Endothelial cell of umbilical vein (primary cell): Measurements from ENCODE around the gene ITGB3BP.

Source experiments
- EZH2 ChIP-seq: IDR thresholded peaks from 2 replicates; pipeline ENCODE4 v1.6.1; 2012; ENCODE audit warnings: borderline replicate concordance, low read depth, mild to moderate bottlenecking, moderate library complexity, low read length, inconsistent platforms; ENCODE audit not compliant: severe bottlenecking
- JUN ChIP-seq: IDR thresholded peaks from 2 replicates; pipeline ENCODE4 v1.6.1; 2011; ENCODE audit warnings: borderline replicate concordance, low read depth; ENCODE audit not compliant: insufficient read length, insufficient read depth
- MYC ChIP-seq: IDR thresholded peaks from one replicate; pipeline ENCODE4 v1.6.1; 2011; ENCODE audit warnings: mild to moderate bottlenecking, low read depth, low read length
- POLR2A ChIP-seq: IDR thresholded peaks from 2 replicates; pipeline ENCODE4 v1.6.1; 2012; ENCODE audit warnings: low read depth, mild to moderate bottlenecking, control low read depth, low read length
- POLR2AphosphoS5 ChIP-seq: IDR thresholded peaks from 2 replicates; pipeline ENCODE4 v1.6.1; 2012; ENCODE audit warnings: low read depth, mild to moderate bottlenecking, control low read depth, low read length, moderate library complexity; ENCODE audit not compliant: insufficient read depth
- TF ChIP-seq, protein P1 (sequence below), 2 donors: IDR thresholded peaks; 1 replicate in 1 of 2; 2 replicates in 1 of 2; pipeline ENCODE4 v1.5.1; 2011; ENCODE audit warnings: low read length in 2 of 2, mild to moderate bottlenecking in 2 of 2, moderate library complexity in 2 of 2, control low read depth in 1 of 2, inconsistent platforms in 1 of 2, low read depth in 1 of 2; ENCODE audit not compliant: insufficient read depth in 1 of 2; ENCODE audit errors: extremely low read depth in 1 of 2
- TF ChIP-seq, protein P2 (sequence below): IDR thresholded peaks from 2 replicates; pipeline ENCODE4 v1.6.1; 2011; ENCODE audit not compliant: insufficient read depth, insufficient read length

DNA sequence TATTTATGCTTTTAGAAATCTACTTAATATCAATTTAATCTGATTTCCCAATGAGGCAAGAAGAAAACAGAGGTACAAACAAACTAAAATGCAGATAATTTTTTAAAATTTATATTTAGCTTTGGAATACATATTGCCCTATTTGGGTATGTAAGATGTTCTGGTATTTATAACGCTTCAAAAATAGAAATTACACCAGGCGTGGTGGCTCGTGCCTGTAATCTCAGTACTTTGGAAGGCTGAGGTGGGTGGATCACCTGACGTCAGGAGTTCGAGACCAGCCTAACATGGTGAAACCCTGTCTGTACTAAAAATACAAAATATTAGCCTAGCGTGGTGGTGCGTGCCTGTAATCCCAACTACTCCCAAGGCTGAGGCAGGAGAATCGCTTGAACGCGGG lies 13.3 kb downstream of the ITGB3BP start:
- TF ChIP-seq, protein P1, sequence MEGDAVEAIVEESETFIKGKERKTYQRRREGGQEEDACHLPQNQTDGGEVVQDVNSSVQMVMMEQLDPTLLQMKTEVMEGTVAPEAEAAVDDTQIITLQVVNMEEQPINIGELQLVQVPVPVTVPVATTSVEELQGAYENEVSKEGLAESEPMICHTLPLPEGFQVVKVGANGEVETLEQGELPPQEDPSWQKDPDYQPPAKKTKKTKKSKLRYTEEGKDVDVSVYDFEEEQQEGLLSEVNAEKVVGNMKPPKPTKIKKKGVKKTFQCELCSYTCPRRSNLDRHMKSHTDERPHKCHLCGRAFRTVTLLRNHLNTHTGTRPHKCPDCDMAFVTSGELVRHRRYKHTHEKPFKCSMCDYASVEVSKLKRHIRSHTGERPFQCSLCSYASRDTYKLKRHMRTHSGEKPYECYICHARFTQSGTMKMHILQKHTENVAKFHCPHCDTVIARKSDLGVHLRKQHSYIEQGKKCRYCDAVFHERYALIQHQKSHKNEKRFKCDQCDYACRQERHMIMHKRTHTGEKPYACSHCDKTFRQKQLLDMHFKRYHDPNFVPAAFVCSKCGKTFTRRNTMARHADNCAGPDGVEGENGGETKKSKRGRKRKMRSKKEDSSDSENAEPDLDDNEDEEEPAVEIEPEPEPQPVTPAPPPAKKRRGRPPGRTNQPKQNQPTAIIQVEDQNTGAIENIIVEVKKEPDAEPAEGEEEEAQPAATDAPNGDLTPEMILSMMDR (IDR thresholded peaks at IDR 0.05; ENCODE audit: extremely low read depth in 1 of 2, insufficient read depth in 1 of 2, low read depth in 1 of 2, low read length in 2 of 2): no peak
- TF ChIP-seq POLR2AphosphoS5 (no peak), EZH2 (no peak), MYC (no peak), POLR2A (no peak), JUN (no peak)
- TF ChIP-seq, protein P2, sequence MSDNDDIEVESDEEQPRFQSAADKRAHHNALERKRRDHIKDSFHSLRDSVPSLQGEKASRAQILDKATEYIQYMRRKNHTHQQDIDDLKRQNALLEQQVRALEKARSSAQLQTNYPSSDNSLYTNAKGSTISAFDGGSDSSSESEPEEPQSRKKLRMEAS: no peak
